GM12892 (cell line): Measurements from ENCODE around the gene MISP.

Experiments
- POLR2A ChIP-seq: IDR thresholded peaks from 2 replicates; pipeline ENCODE4 v1.6.1; 2011; ENCODE audit warnings: low read depth, low read length, control low read depth
- POLR2AphosphoS5 ChIP-seq: IDR thresholded peaks from 2 replicates; pipeline ENCODE4 v1.6.1; 2011; ENCODE audit warnings: low read depth, low read length, control low read depth
- TAF1 ChIP-seq: IDR thresholded peaks from 2 replicates; pipeline ENCODE4 v1.6.1; 2011; ENCODE audit warnings: low read depth, mild to moderate bottlenecking, control low read depth, low read length, borderline replicate concordance

GRCh38 chr19:738509-739128 lies 12.3 kb upstream of the MISP start:
- TF ChIP-seq TAF1 (no peak), POLR2AphosphoS5 (no peak), POLR2A (no peak)
